Brain microvascular endothelial cell (primary cell): ENCODE measurements around the gene PDCD4.

ENCODE experiments used
- DNase-seq: peaks from one replicate; pipeline ENCODE4 v3.0.0-alpha.2; 2020
- H3K27ac ChIP-seq: fragments of 250-450 bp; sonication (Bioruptor Pico); 2 replicates; pipeline ENCODE4 v1.5.1; 2020; ENCODE audit warnings: mild to moderate bottlenecking, moderate library complexity
- H3K27me3 ChIP-seq: fragments of 250-450 bp; sonication (Bioruptor Pico); replicated peaks from 2 replicates; pipeline ENCODE4 v1.5.1; 2020; ENCODE audit warnings: mild to moderate bottlenecking
- H3K36me3 ChIP-seq: fragments of 250-450 bp; sonication (Bioruptor Pico); replicated peaks from 2 replicates; pipeline ENCODE4 v1.5.1; 2020; ENCODE audit warnings: mild to moderate bottlenecking
- H3K4me3 ChIP-seq: 2 replicates; pipeline ENCODE4 v1.5.1; 2011; ENCODE audit warnings: low read depth, mild to moderate bottlenecking, control low read depth, low read length, moderate library complexity
- CTCF ChIP-seq: IDR thresholded peaks from 2 replicates; pipeline ENCODE4 v1.5.1; 2011; ENCODE audit warnings: low read depth, mild to moderate bottlenecking, moderate library complexity, low read length, control low read depth, inconsistent platforms; ENCODE audit errors: missing control alignments
- in situ Hi-C: cut with HindIII; loops from 2 replicates; pipeline ENCODE4 v1.10.0; 2017; ENCODE audit warnings: low sequenced_read_pairs, low pct_ligation_motif_present

The PDCD4 gene

GRCh38 chr10:110840225-110840922 lies 31.4 kb upstream of the PDCD4 start:
- H3K27me3 ChIP-seq, result no peaks in the 10 kb centered on the region
- H3K27ac ChIP-seq, result no peak overlapping the region
- no peak for DNase-seq
- no peaks in the 10 kb centered on the region for H3K36me3 ChIP-seq
- in situ Hi-C loops, result no loop called here
- TF ChIP-seq CTCF, result no peak
- H3K4me3 ChIP-seq, result no peak overlapping the region

- no peak for DNase-seq
- no peaks in the 10 kb centered on the region for H3K36me3 ChIP-seq
- in situ Hi-C loops, result no loop called here
- H3K27me3 ChIP-seq, result no peaks in the 10 kb centered on the region
- no peak overlapping the region for H3K27ac ChIP-seq
- no peak for TF ChIP-seq CTCF
- no peak overlapping the region for H3K4me3 ChIP-seq
Measured at GRCh38 chr10:110840923-110841428, 30.8 kb upstream of the PDCD4 start.

- in situ Hi-C loops, result no loop called here
- no peak for DNase-seq
- H3K27me3 ChIP-seq, result no peaks in the 10 kb centered on the region
- H3K36me3 ChIP-seq, result no peaks in the 10 kb centered on the region
- no peak overlapping the region for H3K27ac ChIP-seq
- no peak overlapping the region for H3K4me3 ChIP-seq
- TF ChIP-seq CTCF, result no peak
Measured at GRCh38 chr10:110841767-110842267, 29.9 kb upstream of the PDCD4 start.

DNA sequence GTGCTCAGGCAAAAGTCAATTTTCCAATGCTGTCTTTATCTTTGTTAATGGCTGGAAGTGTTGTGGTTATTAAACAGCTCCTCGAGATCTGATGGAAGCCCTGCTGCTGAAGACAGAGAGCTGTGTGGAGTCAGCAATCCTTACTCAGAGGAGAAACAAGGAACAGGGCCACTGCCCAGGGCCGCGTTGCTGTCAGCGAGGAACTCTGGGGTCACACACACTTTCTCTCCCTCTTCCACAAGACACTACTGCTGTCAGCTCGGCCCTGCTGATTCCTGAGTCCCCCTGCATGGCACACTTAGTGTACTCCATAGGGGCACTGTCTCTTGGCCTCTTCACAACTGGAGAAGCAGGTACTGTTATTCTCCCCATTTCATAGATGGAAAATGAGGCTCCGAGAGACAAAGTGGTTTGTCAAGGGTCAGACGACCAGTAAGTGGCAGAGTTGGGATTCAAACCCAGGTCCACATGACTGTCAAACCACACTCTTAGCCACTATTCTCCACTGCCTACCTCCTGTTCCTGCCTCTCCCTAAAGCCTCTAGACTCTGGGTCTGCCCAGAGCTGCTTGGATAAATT lies 29.3 kb upstream of the PDCD4 start:
- in situ Hi-C loops, result no loop called here
- Histone ChIP-seq H3K36me3 (no peaks in the 10 kb centered on the region), H3K27me3 (no peaks in the 10 kb centered on the region), H3K27ac (no peak overlapping the region), H3K4me3 (no peak overlapping the region)
- no peak for TF ChIP-seq CTCF
- DNase-seq, result no peak

- Histone ChIP-seq H3K36me3 (no peaks in the 10 kb centered on the region), H3K27me3 (no peaks in the 10 kb centered on the region), H3K27ac (no peak overlapping the region), H3K4me3 (no peak overlapping the region)
- in situ Hi-C loops, result no loop called here
- DNase-seq, result no peak
- TF ChIP-seq CTCF, result no peak
Measured at GRCh38 chr10:110843031-110843430, 28.7 kb upstream of the PDCD4 start.
